Activated CD8-positive, alpha-beta T cell treated with anti-CD3 and anti-CD28 coated beads for 36 hours (primary cell): ENCODE measurements around the gene ADRA2A. TPM values are rescaled to one million over a fixed set of nuclear protein-coding genes. Genes with fewer than 3 reads are reported as not detected.

Experiments
- ATAC-seq: fragments of 200-7000 bp; cut with Tn5 transposase; one replicate; pipeline ENCODE4 v1.10.0; 2021; ENCODE audit warnings: mild to moderate bottlenecking, moderate library complexity
- CTCF ChIA-PET: fragments of 350-600 bp; sonication (Branson Sonifier 250); formaldehyde crosslinking; loops from one replicate; lab custom pipeline; 2021; ENCODE audit warnings: antibody characterized with exemption; lab: Charles Lee
- POLR2A ChIA-PET: fragments of 350-600 bp; sonication (Branson Sonifier 250); formaldehyde crosslinking; loops from one replicate; lab custom pipeline; 2021; ENCODE audit warnings: antibody characterized with exemption; lab: Charles Lee
- DNase-seq: peaks from one replicate; pipeline ENCODE4 v3.0.0-alpha.2; 2020
- H3K27ac Mint-ChIP-seq: one replicate; pipeline ENCODE4 v1.8.0; 2021; ENCODE audit warnings: mild to moderate bottlenecking, mixed read lengths
- H3K27me3 Mint-ChIP-seq: one replicate; pipeline ENCODE4 v1.8.0; 2021; ENCODE audit warnings: mixed read lengths
- H3K36me3 Mint-ChIP-seq: one replicate; pipeline ENCODE4 v1.8.0; 2021; ENCODE audit warnings: low read depth, mixed read lengths
- H3K4me1 Mint-ChIP-seq: one replicate; pipeline ENCODE4 v1.8.0; 2021; ENCODE audit warnings: low read depth, mixed read lengths
- H3K4me3 Mint-ChIP-seq: one replicate; pipeline ENCODE4 v1.8.0; 2021; ENCODE audit warnings: mild to moderate bottlenecking, moderate library complexity, mixed read lengths
- H3K9me3 Mint-ChIP-seq: one replicate; pipeline ENCODE4 v1.8.0; 2021; ENCODE audit warnings: mixed read lengths
- CTCF ChIP-seq: fragments of 200-600 bp; IDR thresholded peaks from one replicate; pipeline ENCODE4 v1.8.0; 2022; ENCODE audit warnings: antibody characterized with exemption, mild to moderate bottlenecking
- intact Hi-C: fragments of 100-400 bp; cut with micrococcal nuclease; formaldehyde crosslinking; loops from one replicate; pipeline ENCODE4 v1.10.0; 2022
- total RNA-seq, 2 experiments: library from RNA; stranded (reverse); gene quantifications; one replicate each; pipeline ENCODE4 v1.2.3, GENCODE V29; 2021

The ADRA2A gene
- total RNA-seq, 2 experiments from 2014 or later, result 0.07 TPM; not detected in 1

GRCh38 chr10:111123883-111124282 is 47.1 kb downstream of the ADRA2A start:
- intact Hi-C loops, result no loop called here
- Mint-ChIP-seq H3K4me1 (no peaks in the 10 kb centered on the region), H3K27ac (no peak overlapping the region)

GRCh38 chr10:111125102-111125501 is 48.3 kb downstream of the ADRA2A start:
- TF ChIP-seq CTCF, result no peak
- intact Hi-C loops, result no loop called here
- ATAC-seq (no peak), DNase-seq (no peak)
- Mint-ChIP-seq H3K4me1 (no peaks in the 10 kb centered on the region), H3K4me3 (no peak overlapping the region), H3K9me3 (no peaks in the 10 kb centered on the region), H3K36me3 (no peaks in the 10 kb centered on the region), H3K27me3 (peaks cover 2% of the 10 kb centered on the region), H3K27ac (no peak overlapping the region)
- ChIA-PET POLR2A (no interaction called here), CTCF (no interaction called here)

More at GRCh38 chr10:111123883-111124282, 47.1 kb downstream of the ADRA2A start:
- TF ChIP-seq CTCF, result no peak
- ChIA-PET CTCF (interaction anchor here (0.9 kb wide), 1 partner anchor 475 kb away, joined by 3 read pairs; no protein-coding TSS in a partner anchor), POLR2A (no interaction called here)
- ATAC-seq (no peak), DNase-seq (no peak)
- Mint-ChIP-seq H3K36me3 (no peaks in the 10 kb centered on the region), H3K27me3 (peaks cover 2% of the 10 kb centered on the region), H3K9me3 (no peaks in the 10 kb centered on the region), H3K4me3 (no peak overlapping the region)

- DNase-seq (no peak), ATAC-seq (no peak)
- intact Hi-C loops, result no loop called here
- H3K36me3 Mint-ChIP-seq, result no peaks in the 10 kb centered on the region
- H3K4me3 Mint-ChIP-seq, result no peak overlapping the region
- no peak for TF ChIP-seq CTCF
- ChIA-PET POLR2A (no interaction called here), CTCF (no interaction called here)
- no peak overlapping the region for H3K27ac Mint-ChIP-seq
- H3K4me1 Mint-ChIP-seq, result no peaks in the 10 kb centered on the region
- peaks cover 2% of the 10 kb centered on the region for H3K27me3 Mint-ChIP-seq
- no peaks in the 10 kb centered on the region for H3K9me3 Mint-ChIP-seq
These were observed 49.2 kb downstream of the ADRA2A start for GRCh38 chr10:111126077-111126476.

GRCh38 chr10:111127081-111127848 is 50.4 kb downstream of the ADRA2A start:
- no peaks in the 10 kb centered on the region for H3K36me3 Mint-ChIP-seq
- POLR2A ChIA-PET, result no interaction called here
- TF ChIP-seq CTCF, result no peak

More at GRCh38 chr10:111127081-111127848, 50.4 kb downstream of the ADRA2A start:
- Mint-ChIP-seq H3K27me3 (no peaks in the 10 kb centered on the region), H3K4me3 (no peak overlapping the region), H3K4me1 (no peaks in the 10 kb centered on the region), H3K9me3 (no peaks in the 10 kb centered on the region), H3K27ac (no peak overlapping the region)
- no peak for DNase-seq
- CTCF ChIA-PET, result interaction anchor here (0.8 kb wide), 1 partner anchor 1010 kb away, joined by 3 read pairs; no protein-coding TSS in a partner anchor
- ATAC-seq, result no peak
- intact Hi-C loops, result no loop called here
